ENCODE measurements around the gene ANKRD16.
"Not testable (repeated sequence)": the region's sequence is repeated elsewhere in the genome, so short reads cannot be mapped to it uniquely, and the experiment has no call there.

The ANKRD16 gene

DNA sequence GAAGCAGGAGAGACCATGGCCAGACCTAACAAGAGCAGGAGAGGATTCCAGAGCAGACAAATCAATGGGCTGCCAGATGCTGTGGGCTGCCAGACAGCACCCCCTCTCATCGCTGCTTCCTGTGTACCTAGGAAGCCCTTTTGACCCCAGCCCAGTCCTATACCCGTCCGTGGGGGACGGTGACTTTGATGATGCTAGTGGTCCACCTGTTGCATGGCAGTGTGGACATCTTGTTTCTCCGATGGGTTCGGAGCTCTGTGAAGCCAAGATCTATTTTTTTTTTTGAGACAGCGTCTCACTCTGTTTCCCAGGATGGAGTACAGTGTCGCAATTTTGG, 58.3 kb downstream of the ANKRD16 start:
- no peak for DNase-seq

- DNase-seq: no peak
Observed at GRCh38 chr10:5830629-5831445, 58.9 kb downstream of the ANKRD16 start.

GRCh38 chr10:5829267-5829666, 60.4 kb downstream of the ANKRD16 start:
- no peak for DNase-seq

- DNase-seq: no peak
Observed at GRCh38 chr10:5828725-5829124, 61.0 kb downstream of the ANKRD16 start.

DNA sequence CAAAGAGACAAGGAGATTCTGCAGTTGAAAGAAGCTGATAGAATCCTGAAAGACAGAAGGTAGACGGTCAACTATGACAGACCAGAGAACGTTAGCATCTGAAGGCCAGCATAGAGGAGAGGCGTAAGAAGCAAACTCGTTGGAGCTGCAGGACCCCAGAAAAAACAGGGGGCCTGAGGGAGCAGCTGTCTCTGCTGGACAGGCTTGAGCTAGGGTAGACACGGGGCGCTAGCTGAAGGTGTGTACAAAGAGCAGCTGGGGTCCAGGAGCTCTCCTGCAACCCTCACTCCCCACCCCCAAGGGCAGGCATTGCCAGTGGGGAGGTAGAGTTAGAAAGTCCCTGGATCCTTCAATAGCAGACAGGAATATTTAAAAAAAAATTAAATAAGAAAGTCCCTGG, 61.9 kb downstream of the ANKRD16 start:
- DNase-seq: no peak

- DNase-seq: not testable (repeated sequence)
Observed at GRCh38 chr10:5826511-5826910, 63.2 kb downstream of the ANKRD16 start.

GRCh38 chr10:5818894-5819293, 70.8 kb downstream of the ANKRD16 start:
- DNase-seq: no peak

GRCh38 chr10:5818048-5818331, 71.7 kb downstream of the ANKRD16 start:
- no peak for DNase-seq

DNA sequence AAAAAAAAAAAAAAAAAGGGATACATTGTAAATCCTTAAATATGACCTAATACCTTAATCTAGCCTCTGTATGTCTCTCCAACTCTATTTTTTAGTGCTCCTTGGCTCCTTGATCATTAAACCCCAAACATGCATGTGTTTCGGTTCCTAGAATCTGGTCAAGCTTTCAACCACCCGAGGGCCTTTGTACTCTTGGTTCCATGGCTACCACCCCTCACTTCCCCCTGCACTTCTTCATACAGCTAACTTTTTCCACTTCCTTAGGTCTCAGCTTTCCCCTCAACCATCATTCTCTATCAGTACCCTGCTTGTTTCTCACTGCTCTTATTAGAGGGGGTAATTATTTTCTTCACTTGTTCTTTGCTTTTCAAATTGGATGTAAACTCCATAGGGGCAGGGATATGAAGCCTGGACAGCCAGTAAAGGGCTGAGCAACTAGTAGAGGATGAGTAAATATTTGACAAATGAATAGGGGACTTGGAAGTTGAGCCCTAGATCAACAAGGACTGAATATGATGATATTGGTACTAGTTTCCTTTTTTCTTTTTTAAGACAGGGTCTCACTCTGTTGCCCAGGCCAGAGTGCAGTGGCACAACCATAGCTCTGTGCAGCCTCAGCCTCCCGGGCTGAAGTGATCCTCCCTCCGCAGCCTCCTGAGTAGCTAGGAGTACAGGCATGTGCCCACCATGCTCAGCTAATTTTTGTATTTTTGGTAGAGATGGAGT, 72.2 kb downstream of the ANKRD16 start:
- no peak for DNase-seq

- DNase-seq: peak; percentile 9
Observed at GRCh38 chr10:5816170-5816569, 73.5 kb downstream of the ANKRD16 start.

- DNase-seq: peak; percentile 52
Observed at GRCh38 chr10:5814110-5815107, 75.3 kb downstream of the ANKRD16 start.

DNA sequence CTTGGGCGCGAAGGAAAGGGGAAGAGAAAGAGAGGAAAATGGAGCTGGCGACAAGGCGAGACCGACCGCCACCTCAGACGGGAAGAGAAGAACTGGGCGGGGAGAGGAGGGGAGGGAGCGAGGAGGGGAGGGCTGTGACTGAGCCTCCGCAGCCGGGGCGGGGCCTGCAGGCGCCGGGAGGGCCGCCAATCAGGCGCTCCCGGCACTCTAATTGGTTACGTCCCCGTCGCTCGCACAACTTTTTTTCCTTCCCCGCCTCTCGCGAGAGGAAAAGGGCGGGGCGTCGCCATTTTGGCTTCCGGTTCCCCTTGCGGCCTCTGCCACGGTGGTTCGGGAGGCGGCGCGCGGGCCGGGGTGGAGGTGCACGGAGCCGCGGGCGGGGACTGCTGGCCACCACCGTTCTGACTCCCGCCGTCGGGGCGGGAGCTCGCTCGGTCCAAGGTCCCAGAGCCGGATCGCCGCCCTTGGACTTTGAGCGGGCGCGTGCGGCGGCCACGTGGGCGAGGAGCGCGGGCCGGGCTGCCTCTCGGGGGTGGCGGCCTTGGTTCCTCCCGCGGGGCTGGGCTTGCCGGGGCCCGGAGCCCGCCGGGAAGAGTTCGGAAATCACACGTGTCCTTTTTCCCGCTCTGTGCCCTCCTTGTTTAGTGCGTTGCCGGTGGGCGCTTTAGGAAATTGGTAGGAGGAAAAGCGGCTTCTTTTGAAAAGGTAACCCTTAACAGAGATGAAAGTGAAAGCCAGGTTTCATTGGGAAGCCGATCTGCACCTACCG, 76.2 kb downstream of the ANKRD16 start, which contains the start of gene GDI2:
TSS of gene GDI2 (minus strand) at position 94 of the 769 bp plus-strand sequence. CDS start 176 bp downstream, outside the sequence.
- peak; percentile 97 for DNase-seq

DNA sequence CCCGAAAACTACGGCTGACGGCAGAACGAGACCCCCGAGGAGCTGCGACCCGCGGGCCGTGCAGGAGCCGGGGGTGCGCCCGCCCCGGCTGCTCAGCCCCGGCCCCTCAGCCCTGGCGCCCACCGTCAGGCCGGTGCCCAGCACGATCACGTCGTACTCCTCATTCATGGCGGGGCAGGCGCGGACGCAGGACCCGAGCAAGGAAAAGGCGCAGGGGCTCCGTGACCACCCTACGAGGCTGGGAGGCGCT, 76.7 kb downstream of the ANKRD16 start:
- no peak for DNase-seq

DNA sequence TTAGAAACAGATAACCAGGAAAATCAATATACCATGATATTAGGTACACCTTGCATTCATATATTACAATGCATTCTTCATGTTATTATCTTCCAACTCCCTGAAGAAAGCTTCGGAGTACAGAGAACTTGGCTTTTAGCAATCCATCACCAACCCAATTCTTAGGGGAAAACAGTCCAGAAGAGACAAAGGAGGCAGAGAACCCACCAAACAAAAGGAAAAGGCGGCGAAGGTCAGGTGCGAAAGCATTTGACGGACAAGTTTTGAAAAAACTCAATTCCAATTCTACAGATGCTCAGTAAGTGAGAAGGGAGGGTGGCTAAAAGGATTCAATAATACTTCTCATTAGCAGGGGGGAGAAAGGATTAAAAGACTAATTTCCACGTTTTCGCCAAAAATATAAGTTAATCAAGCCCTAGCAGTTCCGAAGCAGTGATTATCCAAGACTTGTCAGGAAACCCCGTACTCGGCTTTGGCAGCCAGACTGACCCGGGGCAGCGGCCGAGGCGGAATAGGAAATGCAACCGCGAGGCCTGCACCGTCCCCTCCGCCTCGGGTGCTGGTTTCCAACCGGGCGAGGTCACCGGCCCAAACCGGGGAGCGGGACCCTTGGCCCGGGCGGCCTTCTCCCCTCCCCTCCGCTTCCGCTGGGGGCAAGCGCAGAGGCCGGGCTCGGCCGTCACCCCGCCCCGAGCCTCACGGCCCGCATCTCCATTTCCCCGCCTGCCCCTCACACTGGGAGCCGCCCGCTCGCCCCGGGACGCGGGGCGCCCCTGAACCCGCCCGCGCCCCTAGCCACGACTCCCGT, 77.2 kb downstream of the ANKRD16 start:
- DNase-seq: peak; percentile 52

Data from NCI-H82 (cell line).